GM19463 (cell line): Measurements from ENCODE around the gene NUAK1.

Source experiments
- ATAC-seq: cut with Tn5 transposase; IDR thresholded peaks from one replicate; pipeline ENCODE4 v1.9.1; 2021; ENCODE audit warnings: mild to moderate bottlenecking, moderate library complexity; ENCODE audit not compliant: unreplicated experiment

NUAK1 gene

DNA sequence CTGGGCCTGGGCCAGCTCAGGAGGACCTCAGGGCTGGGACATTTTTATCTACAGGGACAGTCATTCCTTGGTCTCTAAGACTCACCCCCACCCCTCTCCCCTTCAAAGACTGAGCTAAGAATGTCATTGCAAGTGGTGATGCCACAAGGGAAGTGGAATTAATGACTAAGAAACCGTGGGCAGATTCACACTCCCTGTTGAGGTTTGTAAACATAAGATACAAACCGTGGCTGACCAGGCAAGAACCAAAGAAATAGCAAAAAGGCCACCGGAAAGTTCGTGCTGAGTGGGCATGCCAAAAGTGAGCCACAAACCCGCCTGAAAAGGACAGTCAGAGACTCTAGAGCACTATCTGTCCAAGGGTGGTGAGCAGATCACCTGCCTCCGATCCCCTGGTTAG, 25.7 kb downstream of the NUAK1 start:
- no peak for ATAC-seq

DNA sequence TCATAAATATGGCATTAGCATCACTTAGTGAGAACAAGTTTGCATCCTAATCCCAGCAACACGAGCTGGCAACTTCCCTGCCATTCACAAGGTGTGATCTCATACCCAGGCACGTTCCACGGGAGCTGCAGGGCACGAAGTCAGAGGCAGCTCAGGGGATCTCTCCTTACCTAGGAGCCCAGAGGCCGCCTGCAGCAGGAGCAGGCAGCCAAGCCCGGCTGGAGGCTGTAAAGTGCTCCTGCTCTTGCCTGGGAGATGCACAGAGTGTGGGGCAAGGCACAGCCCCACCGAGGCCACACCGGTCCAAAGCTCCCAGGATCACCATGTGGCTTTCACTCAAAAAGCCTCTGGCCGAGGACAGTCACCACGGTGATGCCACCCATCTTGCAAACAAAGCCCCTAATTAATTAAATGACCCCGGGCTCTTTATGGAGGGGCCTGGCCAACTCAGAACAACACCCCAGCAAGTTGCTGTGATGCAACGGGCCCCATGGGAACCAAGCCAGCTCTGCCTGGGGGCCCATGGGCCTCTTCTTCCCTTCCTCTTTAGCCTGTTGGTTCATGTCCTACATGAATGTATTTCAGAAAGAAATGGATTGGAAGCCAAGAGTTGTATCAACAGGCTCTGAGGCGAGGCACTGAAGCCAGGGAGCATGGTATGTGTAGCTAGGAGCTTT, 26.5 kb downstream of the NUAK1 start:
- no peak for ATAC-seq

DNA sequence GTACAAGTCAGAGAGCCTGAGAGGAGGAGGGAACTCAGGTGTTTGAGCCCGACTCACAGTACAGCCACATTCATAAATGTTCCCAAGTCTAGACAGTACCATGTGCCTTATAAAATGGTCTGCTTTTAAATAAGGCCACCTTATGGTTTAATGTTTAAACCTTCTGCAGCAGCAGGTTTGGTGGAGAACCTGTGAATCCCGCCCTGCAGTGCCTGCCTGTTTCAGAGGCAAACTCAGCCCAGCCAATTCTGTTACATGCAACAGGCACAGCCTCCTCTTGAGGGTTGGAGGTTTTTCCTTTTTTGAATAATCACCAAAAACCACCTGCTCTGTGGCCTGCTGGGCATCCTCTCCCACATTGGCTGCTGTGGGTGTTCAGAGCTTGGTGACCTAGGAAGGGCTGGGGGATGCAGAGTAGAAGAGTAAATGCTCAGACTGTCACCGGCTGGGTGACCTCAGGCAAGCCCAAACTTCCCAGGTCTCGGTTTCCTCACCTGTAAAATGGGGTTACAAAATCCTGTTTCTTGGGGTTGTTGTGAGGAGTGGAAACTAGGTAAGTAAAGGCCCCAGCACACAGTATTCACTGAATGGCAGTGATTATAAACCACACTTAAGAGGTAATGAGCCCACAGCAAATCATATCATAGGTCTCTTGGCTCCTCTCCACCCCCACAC, 28.0 kb downstream of the NUAK1 start:
- no peak for ATAC-seq

DNA sequence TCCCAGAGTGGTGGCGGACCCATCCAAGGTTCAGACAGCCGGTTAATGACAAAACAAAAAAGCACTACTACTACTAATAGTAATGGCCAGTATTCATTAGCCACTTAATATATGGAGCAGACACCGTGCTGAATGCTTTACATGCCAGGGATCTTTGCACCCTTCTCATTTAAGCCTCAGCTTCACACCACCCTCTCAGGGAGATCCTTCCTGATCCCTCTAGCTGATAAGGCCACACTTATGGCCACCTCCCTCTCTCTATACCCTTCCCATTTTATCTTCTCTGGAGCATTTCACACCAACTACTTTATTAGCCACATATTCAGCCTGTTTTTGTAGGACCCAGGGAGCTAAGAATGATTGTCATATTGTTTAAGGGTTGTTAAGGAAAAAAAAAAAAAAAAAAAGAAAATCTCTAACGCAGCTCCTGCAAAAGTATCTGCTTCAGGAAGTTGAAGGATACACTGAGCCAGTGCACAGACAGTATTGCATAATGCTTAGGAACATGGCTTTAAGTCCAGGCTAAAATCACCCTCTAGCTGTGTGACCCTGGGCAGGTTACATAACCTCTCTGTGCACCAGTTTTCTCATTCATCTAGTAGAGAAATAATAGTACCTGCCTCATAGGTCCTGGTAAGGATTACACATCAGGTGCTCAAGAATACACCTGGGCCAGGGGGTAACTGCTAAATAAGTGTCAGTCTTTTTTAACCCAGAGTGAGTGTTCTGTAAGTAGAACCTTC, 29.4 kb downstream of the NUAK1 start:
- ATAC-seq, result no peak

DNA sequence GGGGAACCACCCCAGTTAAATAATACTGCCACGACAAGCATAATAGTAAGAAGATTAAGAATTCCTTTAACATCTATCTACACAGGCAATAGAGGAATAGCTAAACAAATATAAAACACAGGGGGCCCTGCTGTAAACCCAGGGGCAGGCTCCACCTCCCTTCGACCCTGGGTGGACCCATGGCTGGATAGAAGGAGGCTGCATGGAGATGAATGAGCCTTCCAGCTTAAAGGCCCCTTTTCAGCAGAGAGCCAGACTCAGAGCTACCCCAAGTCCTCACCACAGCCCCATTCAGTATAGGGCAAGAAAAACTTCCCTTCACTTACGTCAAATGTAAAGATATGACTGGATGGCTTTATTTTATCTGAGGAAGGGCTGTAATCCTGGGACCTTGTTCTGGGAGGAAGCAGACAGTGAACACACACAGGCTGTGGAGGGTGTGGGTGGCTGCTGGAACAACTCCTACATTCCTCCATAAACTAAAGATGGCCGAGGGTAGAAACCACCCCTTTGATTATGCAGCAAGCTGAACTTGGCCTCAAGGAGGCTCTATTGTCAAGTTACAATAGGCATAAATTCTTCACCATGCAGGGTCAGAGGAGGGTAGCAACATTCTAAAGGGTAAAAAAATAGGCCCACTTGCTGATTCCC, 30.4 kb downstream of the NUAK1 start:
- no peak for ATAC-seq

DNA sequence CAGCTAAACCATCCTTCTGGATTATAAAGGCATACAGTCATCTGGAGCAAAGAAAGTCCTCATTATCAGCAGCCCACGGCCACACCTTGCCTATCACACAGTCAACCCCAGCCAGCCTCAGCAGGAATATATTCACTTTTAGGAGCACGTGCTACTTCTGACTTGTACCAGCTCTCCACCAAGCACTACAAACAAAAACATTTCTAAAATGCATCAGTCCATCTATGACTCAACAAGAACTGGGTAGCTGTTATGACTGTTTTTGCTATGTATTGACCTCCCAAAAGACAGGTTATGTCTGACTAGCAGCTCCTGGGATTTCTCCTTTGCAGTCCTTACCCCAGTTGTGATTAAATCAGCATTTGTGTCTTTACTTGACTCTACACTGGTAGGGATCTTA, 31.2 kb downstream of the NUAK1 start:
- no peak for ATAC-seq

DNA sequence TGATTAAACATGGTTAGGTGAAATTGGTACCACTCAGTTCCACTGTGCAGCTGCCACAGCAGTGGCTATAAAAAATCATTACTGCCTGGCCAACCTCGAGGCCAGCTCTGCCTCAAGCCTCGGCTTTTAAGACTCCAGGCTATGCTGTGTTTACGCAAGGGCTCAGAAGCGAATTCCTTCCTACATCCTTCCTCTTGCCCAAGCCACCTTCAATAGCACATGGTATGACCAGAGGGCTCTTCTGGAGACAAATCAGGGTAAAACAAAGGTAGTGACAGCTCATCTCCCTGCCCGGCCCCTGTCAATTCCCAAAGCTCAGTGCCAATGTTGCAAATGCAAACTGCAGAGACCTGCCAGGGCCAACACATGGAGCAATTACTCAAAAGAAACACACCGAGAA, 31.9 kb downstream of the NUAK1 start:
- ATAC-seq, result no peak

DNA sequence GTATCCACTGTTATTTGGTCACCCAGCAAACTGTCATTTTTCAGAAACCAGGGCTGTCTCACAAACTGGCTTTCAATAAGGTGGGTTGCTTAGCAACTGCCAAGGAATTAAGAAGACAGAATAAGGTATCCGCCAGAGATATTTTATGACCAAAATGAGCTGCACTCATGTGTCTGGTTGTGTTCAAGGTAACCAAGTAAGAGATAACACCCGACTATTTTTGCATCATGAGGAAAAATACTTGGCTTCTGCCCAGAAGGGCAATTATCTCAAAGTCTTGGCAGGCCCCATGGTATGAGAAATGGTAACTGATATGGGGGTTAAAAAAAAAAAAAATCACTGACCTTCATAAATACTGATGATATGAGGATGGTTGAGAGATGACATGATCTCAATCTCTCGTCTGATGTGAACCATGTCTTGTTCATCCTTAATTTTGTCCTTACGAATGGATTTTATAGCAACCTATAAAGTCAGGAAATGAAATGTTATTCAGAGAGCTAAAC, 32.6 kb downstream of the NUAK1 start:
- ATAC-seq, result no peak

DNA sequence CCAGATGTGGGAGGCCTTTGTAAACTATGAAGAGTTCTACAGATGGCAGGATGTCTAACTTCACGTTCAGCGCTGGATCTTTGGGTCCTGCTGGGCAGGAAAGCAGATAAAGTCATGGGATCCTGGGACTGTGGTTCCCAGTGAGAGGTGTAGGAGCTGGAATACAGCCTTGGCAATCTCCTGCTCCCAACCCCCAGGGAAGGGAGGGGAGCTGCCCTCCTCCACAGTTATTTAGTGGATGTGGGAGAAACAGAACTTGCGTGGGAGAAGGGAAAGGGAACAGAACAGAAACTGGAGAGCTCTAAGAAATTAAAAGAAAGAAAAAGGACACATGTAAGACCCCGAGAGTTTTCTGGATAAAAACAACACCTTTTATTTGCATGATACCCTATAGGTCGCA, 37.0 kb downstream of the NUAK1 start:
- ATAC-seq, result no peak

DNA sequence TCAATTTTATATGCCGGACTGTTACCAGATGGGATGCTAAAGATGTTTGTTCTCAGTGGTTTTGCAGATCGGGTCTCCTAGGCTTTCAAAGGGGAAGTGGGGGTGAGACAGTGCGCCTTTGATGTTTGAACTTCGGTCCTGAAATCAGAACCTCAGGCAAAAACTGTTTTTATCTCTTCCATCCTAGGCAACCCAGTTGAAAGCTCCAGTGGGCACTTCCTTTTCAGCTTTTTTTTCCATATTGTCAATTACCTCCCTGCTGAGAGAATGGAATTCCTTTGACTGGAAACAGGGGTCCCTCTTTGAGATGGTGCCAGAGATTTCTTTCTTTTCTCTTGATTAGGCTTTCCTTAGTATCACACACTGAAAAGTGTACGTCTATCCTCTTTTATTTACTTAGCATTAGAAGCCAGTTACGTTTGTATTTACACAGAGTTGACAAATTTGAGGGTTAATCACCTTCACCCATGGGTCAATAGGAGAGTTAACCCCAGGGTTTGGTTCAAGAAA, 40.0 kb downstream of the NUAK1 start:
- ATAC-seq, result no peak

DNA sequence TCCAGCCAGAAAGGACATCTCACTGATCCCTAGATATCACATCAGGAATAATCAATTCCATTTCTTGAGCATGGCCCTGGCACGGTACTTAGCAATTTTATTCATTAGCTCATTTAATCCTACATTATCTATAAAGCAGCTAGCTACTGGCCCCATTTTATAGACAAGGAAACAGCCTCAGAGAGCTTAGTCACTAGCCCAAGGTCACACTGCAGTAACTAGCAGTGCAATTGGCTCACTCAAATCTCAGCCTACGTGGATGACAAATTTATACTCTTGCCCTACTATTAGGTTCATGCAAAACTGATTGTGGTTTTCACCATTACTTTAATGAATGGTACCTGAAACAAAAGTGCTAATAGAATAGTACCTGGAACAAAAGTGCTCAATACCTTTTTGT, 41.7 kb downstream of the NUAK1 start:
- ATAC-seq, result no peak

DNA sequence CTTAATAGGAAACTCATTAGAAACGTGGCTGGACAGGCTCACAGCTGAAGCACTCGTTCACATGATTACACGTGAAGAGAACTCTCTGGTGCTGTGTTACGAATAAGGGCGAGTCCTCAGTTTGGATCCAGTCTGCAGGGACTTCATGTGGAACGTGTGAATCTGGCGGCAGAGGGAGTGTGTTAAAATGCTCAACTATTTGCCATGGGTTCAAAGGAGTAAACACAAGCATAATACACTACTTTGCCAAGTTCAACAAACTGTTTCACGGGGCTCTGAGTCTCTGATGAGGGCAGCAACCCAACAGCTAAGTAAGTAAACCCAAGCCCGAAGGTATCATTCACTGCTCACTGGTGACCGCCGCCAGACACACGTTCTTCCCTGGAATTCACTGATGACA, 42.4 kb downstream of the NUAK1 start:
- ATAC-seq, result no peak

DNA sequence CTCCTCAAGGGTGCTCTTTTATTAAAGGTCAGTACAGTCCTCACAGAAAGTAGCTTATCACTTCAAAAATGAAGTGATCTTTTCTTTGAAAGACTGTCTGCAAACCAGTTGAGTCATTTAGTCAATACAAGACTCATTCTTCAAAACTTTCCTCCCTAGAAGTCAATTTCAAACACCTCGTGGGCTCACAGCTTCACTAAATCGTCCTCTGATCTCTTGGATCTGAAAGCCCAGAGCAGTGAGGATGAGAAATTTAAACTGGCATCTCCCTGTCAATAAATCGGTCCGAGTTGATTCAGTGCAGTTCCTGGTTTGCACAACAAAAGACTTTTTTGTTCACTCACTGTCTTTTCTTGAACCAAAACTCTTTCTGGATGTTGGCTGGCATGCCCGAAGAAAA, 44.5 kb downstream of the NUAK1 start:
- ATAC-seq, result no peak

DNA sequence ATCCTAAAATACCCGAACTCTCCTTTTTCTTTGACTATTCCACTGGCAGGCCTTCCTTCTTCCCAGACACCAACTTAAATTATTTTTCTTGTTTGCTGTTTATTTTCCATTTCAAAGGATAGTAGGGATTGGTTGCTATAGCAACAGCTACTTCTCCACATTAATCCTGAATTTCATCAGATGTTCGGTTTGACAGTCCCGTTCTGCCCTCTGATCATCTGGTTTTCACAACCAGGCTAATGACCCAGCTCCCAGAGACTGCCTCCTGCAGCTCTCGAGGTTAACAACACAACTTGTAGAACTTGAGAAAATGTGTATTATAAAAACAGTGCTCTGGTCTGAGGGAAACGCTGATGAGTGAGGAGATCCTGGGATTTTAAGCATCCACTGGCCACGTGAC, 45.5 kb downstream of the NUAK1 start:
- ATAC-seq, result no peak

DNA sequence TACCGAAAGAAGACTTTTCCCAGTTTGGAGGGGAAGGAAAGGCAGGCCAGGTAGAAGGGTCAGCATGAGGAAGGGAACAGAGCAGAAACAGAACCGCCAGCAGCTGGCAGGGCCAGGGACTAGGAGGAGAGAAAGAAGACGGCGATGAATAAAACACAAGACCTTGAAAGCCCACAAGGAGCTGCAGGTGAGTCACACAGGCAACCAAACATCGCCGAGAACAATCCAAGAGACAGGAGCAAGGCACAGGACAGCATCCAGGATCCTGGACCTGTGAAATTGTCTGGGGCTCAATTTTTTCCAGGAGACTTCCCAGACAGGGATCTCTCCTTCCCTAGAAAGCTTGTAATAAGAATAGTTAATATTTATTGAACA, 47.3 kb downstream of the NUAK1 start:
- no peak for ATAC-seq

DNA sequence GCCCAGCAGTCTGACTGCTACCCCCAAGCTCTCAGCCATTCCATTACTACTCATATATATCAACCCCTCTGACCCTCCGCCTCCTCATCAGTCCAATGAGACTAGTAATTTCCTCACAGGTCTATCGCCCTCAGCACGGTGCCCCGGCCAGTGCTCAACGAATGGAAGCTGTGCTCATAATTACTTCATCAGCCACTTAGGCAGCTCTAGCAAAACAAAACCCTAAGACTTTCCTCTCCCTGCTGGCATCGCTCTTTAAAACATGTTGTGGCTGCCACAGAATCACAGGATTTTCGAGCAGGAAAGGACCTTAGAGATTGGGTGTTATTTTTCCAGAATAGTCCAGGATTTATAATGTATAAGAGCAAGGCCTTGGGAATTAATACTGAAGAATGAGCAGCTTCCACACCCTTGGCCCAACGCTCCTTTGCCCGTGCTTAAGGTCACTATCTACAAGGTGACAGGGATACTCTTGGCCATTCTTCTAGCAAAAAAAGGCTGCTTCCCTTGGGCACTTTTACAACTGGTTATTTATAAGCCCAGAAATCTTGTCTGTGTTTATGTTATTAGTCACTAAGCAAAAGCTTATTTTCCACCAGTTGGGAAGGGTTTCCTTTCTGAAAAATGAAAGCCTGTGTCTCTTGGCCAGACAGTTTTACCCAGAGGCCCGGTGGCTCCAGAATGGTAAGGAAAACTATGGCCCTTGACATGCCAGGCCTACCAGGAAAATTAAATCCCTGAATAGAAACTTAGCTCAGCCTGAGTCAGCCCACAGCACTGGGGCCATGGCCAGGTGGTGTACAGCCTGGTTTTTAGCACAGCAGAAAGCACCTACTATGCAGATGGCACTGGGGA, 47.9 kb downstream of the NUAK1 start:
- ATAC-seq, result no peak

DNA sequence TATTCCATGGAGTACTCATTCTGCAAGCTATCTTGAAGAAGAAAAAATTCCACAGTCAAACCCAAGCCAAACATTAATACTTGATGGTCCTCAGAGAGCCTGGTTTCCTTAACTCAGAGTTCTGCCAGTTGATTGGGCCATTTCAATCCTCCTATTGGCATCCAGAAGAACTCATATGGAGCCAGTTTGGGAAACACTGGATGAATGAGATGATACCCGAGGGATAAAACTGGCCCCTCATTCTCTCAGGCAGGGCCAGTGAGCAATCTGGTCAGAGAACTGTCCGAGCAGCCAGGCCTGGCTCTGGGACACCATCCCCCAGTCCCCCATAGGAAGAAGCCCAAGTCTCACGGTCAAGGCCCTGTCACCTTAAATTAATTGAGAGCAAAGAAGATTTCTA, 48.8 kb downstream of the NUAK1 start:
- ATAC-seq, result no peak

DNA sequence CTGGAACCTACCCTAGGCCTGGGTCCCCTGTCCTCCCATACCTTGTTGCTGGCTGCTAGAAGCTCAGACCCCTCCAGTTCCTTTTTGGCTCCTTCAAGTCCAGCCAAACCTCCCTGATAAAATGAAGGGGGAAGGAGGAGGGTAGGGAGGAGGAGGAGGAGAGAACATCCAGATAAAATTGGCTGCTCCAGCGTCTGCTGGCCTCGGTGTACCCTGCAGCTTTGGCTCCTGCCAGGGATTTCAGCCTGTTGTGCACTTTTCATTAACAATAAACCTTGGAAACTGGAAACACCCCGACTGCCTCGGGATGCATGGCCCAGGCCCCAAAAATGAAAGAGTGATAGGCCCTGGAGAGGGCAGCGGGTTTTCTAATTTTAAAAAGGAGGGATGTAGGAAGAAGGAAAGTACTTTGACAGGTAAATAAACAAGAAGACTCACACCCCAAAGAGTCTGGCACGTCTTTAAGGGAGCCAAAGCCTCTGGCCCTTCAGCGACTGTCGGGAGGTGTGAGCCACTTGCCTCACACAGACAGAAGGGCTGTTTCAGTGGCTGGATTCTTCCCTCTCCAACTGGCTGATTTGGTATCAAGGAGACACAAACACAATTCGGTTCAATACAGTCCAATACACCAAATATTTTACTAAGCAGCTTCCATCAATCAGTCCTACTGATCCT, 49.8 kb downstream of the NUAK1 start:
- ATAC-seq, result no peak

DNA sequence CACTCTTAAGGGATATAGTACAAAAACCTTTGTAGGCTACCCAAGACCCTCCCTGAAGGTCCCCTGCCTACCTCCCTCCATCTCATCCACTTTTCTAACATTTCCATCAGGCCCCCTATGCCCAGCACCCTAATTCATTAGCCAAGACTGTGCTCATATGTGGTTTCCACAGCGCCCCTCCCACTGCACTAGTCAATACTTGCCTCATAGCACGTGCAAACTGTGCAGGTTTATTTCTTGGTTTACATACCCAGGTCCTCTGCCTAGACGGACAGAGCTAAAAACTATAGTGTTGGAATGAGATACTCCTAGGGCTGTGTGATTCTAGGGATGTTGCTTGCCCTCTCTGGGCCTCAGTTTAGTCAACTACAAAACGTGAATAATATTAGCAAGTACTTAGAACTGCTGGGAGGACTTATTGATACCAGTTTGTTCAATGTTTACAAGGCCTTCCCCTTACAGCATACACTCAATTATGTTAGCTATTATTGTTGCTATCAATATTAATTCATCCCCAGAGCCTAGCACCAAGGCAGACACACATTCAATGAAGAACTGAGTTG, 50.4 kb downstream of the NUAK1 start:
- ATAC-seq, result no peak

DNA sequence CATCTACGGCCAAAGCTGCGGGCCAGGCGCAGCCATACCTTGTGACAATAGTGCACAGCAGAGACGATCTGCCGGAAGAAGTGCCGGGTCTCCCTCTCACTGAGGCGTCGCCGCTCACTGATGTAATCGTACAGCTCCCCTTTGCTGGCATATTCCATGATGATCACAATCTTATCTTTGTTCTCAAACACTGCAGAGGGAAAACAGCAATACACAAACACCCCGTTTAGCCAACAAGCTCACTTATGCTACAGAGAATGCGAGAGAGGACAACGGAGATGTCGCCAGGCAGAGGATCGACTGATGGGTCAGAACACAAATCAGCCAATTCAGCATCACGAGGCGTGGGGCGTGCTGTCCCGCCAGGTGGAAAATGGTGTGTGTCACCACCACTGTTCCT, 52.1 kb downstream of the NUAK1 start:
- ATAC-seq, result no peak
